ENCODE data around the gene MRPL32.

DNA sequence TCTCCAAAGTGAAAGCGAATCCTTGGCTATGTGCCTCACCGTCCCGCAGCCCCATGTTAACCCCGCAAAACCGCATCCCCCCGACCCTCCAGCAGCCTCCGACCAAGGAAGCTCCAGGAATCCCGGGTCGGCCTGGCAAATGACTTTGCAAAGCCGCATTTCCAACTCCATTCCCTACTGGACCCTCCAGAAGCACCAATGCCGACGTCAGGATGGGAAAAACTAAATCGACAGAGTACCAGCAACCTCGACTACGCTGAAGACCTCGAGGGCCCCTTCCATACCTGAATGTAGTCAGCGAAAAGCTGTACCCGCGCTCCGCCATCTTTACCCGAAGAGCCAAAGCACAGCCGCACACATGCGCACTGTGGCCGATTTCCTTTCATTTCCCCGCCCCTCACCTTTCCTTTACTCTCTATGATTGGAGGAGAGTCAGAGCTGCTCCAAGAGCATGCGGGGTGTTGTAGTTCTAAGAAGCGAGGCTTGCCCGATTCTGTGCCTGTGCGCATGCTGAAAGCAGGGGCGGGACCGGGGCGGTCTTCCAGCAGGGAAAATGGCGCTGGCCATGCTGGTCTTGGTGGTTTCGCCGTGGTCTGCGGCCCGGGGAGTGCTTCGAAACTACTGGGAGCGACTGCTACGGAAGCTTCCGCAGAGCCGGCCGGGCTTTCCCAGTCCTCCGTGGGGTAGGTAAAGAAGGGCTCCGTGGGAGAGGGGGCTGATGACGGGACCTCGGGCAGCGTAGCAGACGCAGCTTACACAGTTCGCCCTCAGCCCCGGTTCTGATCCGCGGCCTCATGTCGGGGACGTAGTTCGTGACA is at the start of gene MRPL32, which contains the start of gene PSMA2:
- TF ChIP-seq EZH2 (IDR thresholded peaks at IDR 0.05; ENCODE audit: low read length, missing control alignments) = no peak
- no peak for TF ChIP-seq CTCF (conservative IDR thresholded peaks at IDR 0.05 in 1 of 2, IDR thresholded peaks at IDR 0.05 in 1 of 2; ENCODE audit: low read depth in 1 of 2, low read length in 2 of 2)

Measured in fibroblast of lung (primary cell).